Astrocyte (in vitro differentiated cells and primary cell): ENCODE data around the gene CRACR2A. TPM values are rescaled to one million over a fixed set of nuclear protein-coding genes. Genes with fewer than 3 reads are reported as not detected.

Experiments used
- DNase-seq: peaks from one replicate; pipeline ENCODE4 v3.0.0-alpha.2; 2010; ENCODE audit warnings: low read depth
- FAIRE-seq: peaks from 2 replicates; lab custom pipeline; 2011; peaks lifted over from hg19 to GRCh38; lab: Jason Lieb, UNC
- H2AFZ ChIP-seq: 2 replicates; pipeline ENCODE4 v1.6.0; 2012; ENCODE audit warnings: low read depth, low read length, inconsistent platforms
- H3K27ac ChIP-seq: 2 replicates; pipeline ENCODE4 v1.5.1; 2011; ENCODE audit warnings: low read depth, low read length, inconsistent platforms
- H3K27me3 ChIP-seq: 2 replicates; pipeline ENCODE4 v1.6.0; 2011; ENCODE audit warnings: low read length, inconsistent platforms; ENCODE audit not compliant: insufficient read depth
- H3K36me3 ChIP-seq: 2 replicates; pipeline ENCODE4 v1.5.1; 2011; ENCODE audit warnings: low read length, inconsistent platforms; ENCODE audit not compliant: insufficient read depth
- H3K4me1 ChIP-seq: 2 replicates; pipeline ENCODE4 v1.5.1; 2011; ENCODE audit warnings: low read length, inconsistent platforms; ENCODE audit not compliant: insufficient read depth
- H3K4me2 ChIP-seq: 2 replicates; pipeline ENCODE4 v1.6.0; 2012; ENCODE audit warnings: low read length, inconsistent platforms
- H3K4me3 ChIP-seq: 2 replicates; pipeline ENCODE4 v1.5.1; 2011; ENCODE audit warnings: low read depth, mild to moderate bottlenecking, low read length, inconsistent platforms; ENCODE audit not compliant: insufficient read depth
- H3K79me2 ChIP-seq: 2 replicates; pipeline ENCODE4 v1.6.0; 2012; ENCODE audit warnings: mild to moderate bottlenecking, low read length, inconsistent platforms; ENCODE audit not compliant: insufficient read depth
- H3K9ac ChIP-seq: 2 replicates; pipeline ENCODE4 v1.6.0; 2012; ENCODE audit warnings: mild to moderate bottlenecking, low read length, inconsistent platforms
- H3K9me3 ChIP-seq: 2 replicates; pipeline ENCODE4 v1.5.1; 2012; ENCODE audit warnings: low read depth, mild to moderate bottlenecking, low read length, inconsistent platforms; ENCODE audit not compliant: insufficient read depth
- H4K20me1 ChIP-seq: 2 replicates; pipeline ENCODE4 v1.6.0; 2012; ENCODE audit warnings: low read length, inconsistent platforms; ENCODE audit not compliant: insufficient read depth
- H3K27ac Mint-ChIP-seq: one replicate; pipeline ENCODE4 v1.8.0; 2021; ENCODE audit warnings: mild to moderate bottlenecking, mixed read lengths; ENCODE audit not compliant: unreplicated experiment
- H3K27me3 Mint-ChIP-seq: one replicate; pipeline ENCODE4 v1.8.0; 2021; ENCODE audit warnings: low read depth, mixed read lengths; ENCODE audit not compliant: unreplicated experiment
- H3K36me3 Mint-ChIP-seq: one replicate; pipeline ENCODE4 v1.8.0; 2021; ENCODE audit warnings: low read depth, mixed read lengths; ENCODE audit not compliant: unreplicated experiment
- H3K4me1 Mint-ChIP-seq: one replicate; pipeline ENCODE4 v1.8.0; 2021; ENCODE audit warnings: low read depth, mixed read lengths; ENCODE audit not compliant: unreplicated experiment
- H3K4me3 Mint-ChIP-seq: one replicate; pipeline ENCODE4 v1.8.0; 2021; ENCODE audit warnings: mild to moderate bottlenecking, moderate library complexity, mixed read lengths; ENCODE audit not compliant: unreplicated experiment
- H3K9me3 Mint-ChIP-seq: one replicate; pipeline ENCODE4 v1.8.0; 2021; ENCODE audit warnings: mild to moderate bottlenecking, mixed read lengths; ENCODE audit not compliant: unreplicated experiment
- EZH2 ChIP-seq: IDR thresholded peaks from 2 replicates; pipeline ENCODE4 v1.6.1; 2012; ENCODE audit warnings: mild to moderate bottlenecking, low read length, inconsistent platforms; ENCODE audit not compliant: insufficient read depth
- total RNA-seq: library from RNA; stranded (reverse); gene quantifications from 2 replicates; pipeline ENCODE4 v1.2.1, GENCODE V29; 2021
- TF ChIP-seq, protein P1 (sequence below): IDR thresholded peaks from 2 replicates; pipeline ENCODE4 v1.5.1; 2011; ENCODE audit warnings: low read depth, mild to moderate bottlenecking, inconsistent platforms, low read length, moderate library complexity; ENCODE audit not compliant: insufficient read depth

CRACR2A gene
- total RNA-seq, 1 donor from 2014 or later, result 1.5 TPM

DNA sequence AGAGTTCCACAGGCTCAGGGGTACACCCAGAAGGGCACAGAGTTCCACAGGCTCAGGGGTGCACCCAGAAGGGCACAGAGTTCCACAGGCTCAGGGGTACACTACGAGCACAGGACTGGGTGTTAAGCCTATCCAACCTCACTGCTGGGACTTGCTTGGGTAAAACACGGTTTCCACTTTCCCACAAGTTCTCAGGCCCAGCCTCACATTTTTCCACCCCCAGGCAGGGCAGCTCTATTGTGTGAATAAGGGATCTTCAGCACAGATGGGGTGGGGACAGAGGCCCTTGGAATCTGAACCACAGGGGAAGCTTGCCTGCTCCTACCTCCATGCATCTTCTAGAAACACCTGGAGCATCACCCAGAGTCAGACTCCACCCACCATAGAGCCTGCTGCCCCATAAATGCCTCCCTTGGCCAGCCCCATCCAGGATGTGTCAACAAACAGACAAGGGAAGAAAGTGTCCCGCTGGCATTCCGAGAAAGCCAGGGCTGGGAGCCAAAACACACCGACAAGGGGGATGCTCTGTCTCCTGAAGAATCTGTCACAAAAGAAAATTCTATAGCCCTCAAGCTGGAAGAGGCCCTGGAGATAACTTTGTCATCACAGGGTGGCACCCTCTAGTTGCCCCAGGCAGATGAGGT lies 4.8 kb downstream of the CRACR2A start:
- Histone ChIP-seq H3K4me1 (peaks cover under 1% of the 10 kb centered on the region), H2AFZ (no peak overlapping the region), H3K9ac (no peak overlapping the region), H3K9me3 (peaks cover 4% of the 10 kb centered on the region), H4K20me1 (no peaks in the 10 kb centered on the region), H3K4me3 (no peak overlapping the region), H3K4me2 (no peak overlapping the region), H3K27ac (no peak overlapping the region), H3K36me3 (no peaks in the 10 kb centered on the region), H3K27me3 (no peaks in the 10 kb centered on the region), H3K79me2 (no peaks in the 10 kb centered on the region)
- H3K27me3 Mint-ChIP-seq, result peaks cover 49% of the 10 kb centered on the region
- peaks cover 2% of the 10 kb centered on the region for H3K4me1 Mint-ChIP-seq
- no peak overlapping the region for H3K27ac Mint-ChIP-seq
- H3K36me3 Mint-ChIP-seq, result no peaks in the 10 kb centered on the region
- TF ChIP-seq EZH2, result no peak
- TF ChIP-seq, protein P1, sequence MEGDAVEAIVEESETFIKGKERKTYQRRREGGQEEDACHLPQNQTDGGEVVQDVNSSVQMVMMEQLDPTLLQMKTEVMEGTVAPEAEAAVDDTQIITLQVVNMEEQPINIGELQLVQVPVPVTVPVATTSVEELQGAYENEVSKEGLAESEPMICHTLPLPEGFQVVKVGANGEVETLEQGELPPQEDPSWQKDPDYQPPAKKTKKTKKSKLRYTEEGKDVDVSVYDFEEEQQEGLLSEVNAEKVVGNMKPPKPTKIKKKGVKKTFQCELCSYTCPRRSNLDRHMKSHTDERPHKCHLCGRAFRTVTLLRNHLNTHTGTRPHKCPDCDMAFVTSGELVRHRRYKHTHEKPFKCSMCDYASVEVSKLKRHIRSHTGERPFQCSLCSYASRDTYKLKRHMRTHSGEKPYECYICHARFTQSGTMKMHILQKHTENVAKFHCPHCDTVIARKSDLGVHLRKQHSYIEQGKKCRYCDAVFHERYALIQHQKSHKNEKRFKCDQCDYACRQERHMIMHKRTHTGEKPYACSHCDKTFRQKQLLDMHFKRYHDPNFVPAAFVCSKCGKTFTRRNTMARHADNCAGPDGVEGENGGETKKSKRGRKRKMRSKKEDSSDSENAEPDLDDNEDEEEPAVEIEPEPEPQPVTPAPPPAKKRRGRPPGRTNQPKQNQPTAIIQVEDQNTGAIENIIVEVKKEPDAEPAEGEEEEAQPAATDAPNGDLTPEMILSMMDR, result no peak
- no peak for FAIRE-seq
- peaks cover 12% of the 10 kb centered on the region for H3K9me3 Mint-ChIP-seq
- H3K4me3 Mint-ChIP-seq, result no peak overlapping the region
- DNase-seq, result no peak

DNA sequence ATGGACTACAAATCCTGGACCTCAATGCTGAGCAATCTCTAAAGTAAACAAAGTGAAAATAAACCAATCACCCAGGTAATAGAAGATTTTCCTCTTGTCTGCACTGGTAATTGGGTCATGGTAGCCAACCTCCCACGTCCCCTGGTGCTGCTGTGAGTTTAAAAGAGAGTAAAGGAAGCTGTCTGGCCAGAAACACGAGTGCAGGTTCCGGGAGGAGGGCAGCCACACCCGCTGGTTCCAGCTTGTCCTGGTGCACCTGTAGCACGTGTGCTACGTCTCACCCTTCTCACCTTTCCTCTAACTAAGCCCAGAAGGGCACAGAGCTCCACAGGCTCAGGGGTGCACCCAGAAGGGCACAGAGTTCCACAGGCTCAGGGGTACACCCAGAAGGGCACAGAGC lies 5.4 kb downstream of the CRACR2A start:
- Histone ChIP-seq H3K9me3 (peaks cover 4% of the 10 kb centered on the region), H3K27ac (no peak overlapping the region), H3K9ac (no peak overlapping the region), H4K20me1 (no peaks in the 10 kb centered on the region), H3K36me3 (no peaks in the 10 kb centered on the region), H3K79me2 (no peaks in the 10 kb centered on the region), H3K4me3 (no peak overlapping the region), H2AFZ (no peak overlapping the region), H3K27me3 (no peaks in the 10 kb centered on the region), H3K4me2 (no peak overlapping the region), H3K4me1 (no peaks in the 10 kb centered on the region)
- Mint-ChIP-seq H3K4me3 (no peak overlapping the region), H3K36me3 (no peaks in the 10 kb centered on the region), H3K9me3 (peaks cover 12% of the 10 kb centered on the region), H3K4me1 (peaks cover 2% of the 10 kb centered on the region), H3K27ac (no peak overlapping the region), H3K27me3 (peaks cover 54% of the 10 kb centered on the region)
- DNase-seq (no peak), FAIRE-seq (no peak)
- TF ChIP-seq EZH2, result no peak
- TF ChIP-seq, protein P1, result no peak

DNA sequence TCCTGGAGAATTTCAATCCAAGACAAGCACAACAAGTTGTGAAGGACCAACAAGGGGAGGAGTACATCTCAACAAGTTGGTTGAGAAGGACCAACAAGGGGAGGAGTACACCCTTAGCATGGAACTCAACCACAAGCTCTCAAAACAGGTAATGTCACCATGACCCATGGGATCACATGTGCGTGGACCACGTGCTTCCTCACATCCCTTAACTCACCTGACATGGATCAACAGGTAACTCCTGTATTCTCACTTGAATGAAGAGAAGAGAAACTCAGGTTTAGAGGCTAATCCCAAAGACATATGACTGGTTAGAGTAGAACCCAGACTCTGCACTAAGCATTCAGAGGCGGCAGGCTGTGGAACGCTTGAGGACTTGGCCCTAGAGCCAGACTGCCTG lies 6.2 kb downstream of the CRACR2A start:
- no peak overlapping the region for H3K4me2 ChIP-seq
- no peaks in the 10 kb centered on the region for H3K4me1 ChIP-seq
- no peaks in the 10 kb centered on the region for H3K79me2 ChIP-seq
- no peaks in the 10 kb centered on the region for H3K27me3 ChIP-seq
- no peak for FAIRE-seq
- Mint-ChIP-seq H3K4me1 (no peaks in the 10 kb centered on the region), H3K9me3 (peaks cover 12% of the 10 kb centered on the region), H3K27ac (no peak overlapping the region), H3K36me3 (no peaks in the 10 kb centered on the region), H3K4me3 (peak overlapping the region; percentile 36), H3K27me3 (peaks cover 49% of the 10 kb centered on the region)
- H2AFZ ChIP-seq, result no peak overlapping the region
- no peaks in the 10 kb centered on the region for H4K20me1 ChIP-seq
- H3K4me3 ChIP-seq, result no peak overlapping the region
- no peaks in the 10 kb centered on the region for H3K36me3 ChIP-seq
- no peak for DNase-seq
- H3K9ac ChIP-seq, result no peak overlapping the region
- no peak overlapping the region for H3K27ac ChIP-seq
- TF ChIP-seq, protein P1, result no peak
- no peak for TF ChIP-seq EZH2
- peaks cover 4% of the 10 kb centered on the region for H3K9me3 ChIP-seq
